NB4 (cell line): Measurements from ENCODE around the gene OSBPL7.
A peak's percentile ranks its signal among the peaks of the same experiment; 100 is the strongest.

ENCODE experiments used
- DNase-seq: peaks from one replicate; pipeline ENCODE4 v3.0.0; 2010; ENCODE audit warnings: low read depth
- H3K4me3 ChIP-seq: one replicate; pipeline ENCODE4 v1.5.1; 2011; ENCODE audit warnings: mild to moderate bottlenecking, low read depth, low read length, moderate library complexity
- CTCF ChIP-seq: IDR thresholded peaks from one replicate; pipeline ENCODE4 v1.5.1; 2012; ENCODE audit warnings: low read depth, low read length
- MAX ChIP-seq: IDR thresholded peaks from 2 replicates; pipeline ENCODE4 v1.6.1; 2011; ENCODE audit warnings: low read depth, low read length
- MYC ChIP-seq: IDR thresholded peaks from 2 replicates; pipeline ENCODE4 v1.6.1; 2011; ENCODE audit warnings: low read depth, low read length
- POLR2A ChIP-seq: IDR thresholded peaks from 2 replicates; pipeline ENCODE4 v1.6.1; 2011; ENCODE audit warnings: mild to moderate bottlenecking; ENCODE audit not compliant: insufficient read length; ENCODE audit errors: extremely low read depth

The OSBPL7 gene

GRCh38 chr17:47830396-47831002 is 8.9 kb upstream of the OSBPL7 start:
- TF ChIP-seq MYC: no peak
- no peak for TF ChIP-seq POLR2A
- TF ChIP-seq MAX: no peak
- TF ChIP-seq CTCF: no peak
- no peak for DNase-seq
- H3K4me3 ChIP-seq: peak overlapping the region; percentile 99

GRCh38 chr17:47829870-47830269 is 8.3 kb upstream of the OSBPL7 start:
- H3K4me3 ChIP-seq: peak overlapping the region; percentile 99
- DNase-seq: no peak
- TF ChIP-seq CTCF: no peak
- no peak for TF ChIP-seq POLR2A
- no peak for TF ChIP-seq MYC
- no peak for TF ChIP-seq MAX

- TF ChIP-seq POLR2A (no peak), MAX (no peak), MYC (no peak), CTCF (no peak)
- no peak for DNase-seq
- H3K4me3 ChIP-seq: no peak overlapping the region
Observed at GRCh38 chr17:47823519-47823918, 1.9 kb upstream of the OSBPL7 start.

GRCh38 chr17:47822785-47823184 is 1.2 kb upstream of the OSBPL7 start:
- H3K4me3 ChIP-seq: no peak overlapping the region
- no peak for DNase-seq
- TF ChIP-seq POLR2A (no peak), MAX (no peak), CTCF (no peak), MYC (no peak)

GRCh38 chr17:47821031-47821423 is 567 bp downstream of the OSBPL7 start:
- no peak for DNase-seq
- H3K4me3 ChIP-seq: peak overlapping the region; percentile 87
- TF ChIP-seq MAX (no peak), MYC (no peak), POLR2A (no peak), CTCF (no peak)
